Calu3 (cell line): ENCODE results near the gene OTUD7B. TPM values are rescaled to one million over a fixed set of nuclear protein-coding genes. Genes with fewer than 3 reads are reported as not detected.
A peak's percentile ranks its signal among the peaks of the same experiment; 100 is the strongest.

Experiments used
- BruUV-seq: library from RNA; stranded (reverse); fragments of 400-500 nt; replicated peaks from 2 replicates; lab custom pipeline; 2021; lab: Mats Ljungman, UMichigan
- CTCF ChIA-PET: fragments of 300-600 bp; sonication (Branson Sonifier 250); formaldehyde crosslinking; loops from one replicate; lab custom pipeline; 2022; ENCODE audit warnings: antibody characterized with exemption; lab: Charles Lee
- DNase-seq: peaks from one replicate; pipeline ENCODE4 v3.0.0; 2022
- H3K27ac Mint-ChIP-seq: one replicate; pipeline ENCODE4 v1.8.0; 2022; ENCODE audit warnings: mixed read lengths; ENCODE audit not compliant: unreplicated experiment
- H3K27me3 Mint-ChIP-seq: one replicate; pipeline ENCODE4 v1.8.0; 2022; ENCODE audit warnings: mixed read lengths; ENCODE audit not compliant: unreplicated experiment
- H3K36me3 Mint-ChIP-seq: one replicate; pipeline ENCODE4 v1.8.0; 2022; ENCODE audit warnings: mild to moderate bottlenecking, moderate library complexity, mixed read lengths; ENCODE audit not compliant: insufficient read depth, unreplicated experiment
- H3K4me1 Mint-ChIP-seq: one replicate; pipeline ENCODE4 v1.8.0; 2022; ENCODE audit warnings: mild to moderate bottlenecking, low read depth, mixed read lengths; ENCODE audit not compliant: unreplicated experiment
- H3K4me3 Mint-ChIP-seq: one replicate; pipeline ENCODE4 v1.8.0; 2022; ENCODE audit warnings: mild to moderate bottlenecking, low read depth, moderate library complexity, mixed read lengths; ENCODE audit not compliant: unreplicated experiment
- H3K9me3 Mint-ChIP-seq: one replicate; pipeline ENCODE4 v1.8.0; 2022; ENCODE audit warnings: low read depth, mixed read lengths; ENCODE audit not compliant: unreplicated experiment
- CTCF ChIP-seq: fragments of 200-600 bp; IDR thresholded peaks from one replicate; pipeline ENCODE4 v1.8.0; 2022; ENCODE audit warnings: antibody characterized with exemption; ENCODE audit not compliant: unreplicated experiment
- intact Hi-C: fragments of 100-400 bp; cut with micrococcal nuclease; formaldehyde crosslinking; loops from one replicate; pipeline ENCODE4 v1.10.0; 2022; ENCODE audit not compliant: unreplicated experiment
- total RNA-seq: library from RNA; stranded (reverse); gene quantifications from 2 replicates; pipeline ENCODE4 v1.2.3, GENCODE V29; 2022

OTUD7B gene
- total RNA-seq, 1 experiment from 2014 or later: 34.9 TPM

- BruUV-seq: no TSS peak
- no peak overlapping the region for H3K27ac Mint-ChIP-seq
- intact Hi-C loops: no loop called here
- DNase-seq: no peak
- H3K4me3 Mint-ChIP-seq: no peak overlapping the region
- CTCF ChIA-PET: no interaction called here
- no peaks in the 10 kb centered on the region for H3K27me3 Mint-ChIP-seq
- H3K36me3 Mint-ChIP-seq: peaks cover 16% of the 10 kb centered on the region
- no peak for TF ChIP-seq CTCF
- H3K9me3 Mint-ChIP-seq: no peaks in the 10 kb centered on the region
- peaks cover 17% of the 10 kb centered on the region for H3K4me1 Mint-ChIP-seq
These were observed 106.6 kb downstream of the OTUD7B start for GRCh38 chr1:149903836-149904491.

GRCh38 chr1:149899460-149900284, 110.9 kb downstream of the OTUD7B start, which contains the start of gene BOLA1:
TSS of gene BOLA1 (plus strand) at chr1:149899568. CDS start at chr1:149900060, 492 bp downstream.
- CTCF ChIA-PET: interaction anchor here (0.9 kb wide), 1 partner anchor 11 kb away, joined by 3 read pairs; a partner anchor contains a TSS
- no TSS peak for BruUV-seq
- Mint-ChIP-seq H3K36me3 (peaks cover 22% of the 10 kb centered on the region), H3K27me3 (no peaks in the 10 kb centered on the region), H3K4me1 (peaks cover 19% of the 10 kb centered on the region), H3K9me3 (no peaks in the 10 kb centered on the region), H3K27ac (peak within 1 kb of the TSS; percentile 77), H3K4me3 (peak within 1 kb of the TSS; percentile 77)
- intact Hi-C loops: loop anchor here (10.0 kb wide), 1 partner anchor 285 kb away; no protein-coding TSS in a partner anchor
- no peak for TF ChIP-seq CTCF
- DNase-seq: peak; percentile 95

- Mint-ChIP-seq H3K27ac (no peak overlapping the region), H3K27me3 (no peaks in the 10 kb centered on the region), H3K36me3 (peaks cover 18% of the 10 kb centered on the region), H3K9me3 (no peaks in the 10 kb centered on the region), H3K4me3 (no peak overlapping the region), H3K4me1 (peaks cover 19% of the 10 kb centered on the region)
- intact Hi-C loops: loop anchor here (10.0 kb wide), 1 partner anchor 288 kb away; no protein-coding TSS in a partner anchor
- no peak for DNase-seq
- CTCF ChIA-PET: no interaction called here
- no peak for TF ChIP-seq CTCF
- no TSS peak for BruUV-seq
These were observed 114.0 kb downstream of the OTUD7B start for GRCh38 chr1:149896575-149896974.

- peak; percentile 14 for DNase-seq
- Mint-ChIP-seq H3K27me3 (no peaks in the 10 kb centered on the region), H3K27ac (no peak overlapping the region), H3K36me3 (no peaks in the 10 kb centered on the region), H3K9me3 (no peaks in the 10 kb centered on the region), H3K4me3 (no peak overlapping the region), H3K4me1 (no peaks in the 10 kb centered on the region)
- TF ChIP-seq CTCF: no peak
- CTCF ChIA-PET: interaction anchor here (0.6 to 1.3 kb wide), 4 partner anchors 11 to 449 kb away, joined by 3 to 22 read pairs (median 3); partner anchors contain the start of gene BOLA1
- BruUV-seq: no TSS peak
- intact Hi-C loops: loop anchor here (2.0 kb wide), 1 partner anchor 48 kb away; the partner anchor contains the start of gene MTMR11
These were observed 121.6 kb downstream of the OTUD7B start for GRCh38 chr1:149888999-149889289.
